ENCODE results near the gene GLRA3. TPM values are rescaled to one million over a fixed set of nuclear protein-coding genes. Genes with fewer than 3 reads are reported as not detected.

The GLRA3 gene
- total and polyA plus RNA-seq, 2 donors (not counting 3 experiments of a cell fraction or from before 2014, with no cell fraction given) = not detected

DNA sequence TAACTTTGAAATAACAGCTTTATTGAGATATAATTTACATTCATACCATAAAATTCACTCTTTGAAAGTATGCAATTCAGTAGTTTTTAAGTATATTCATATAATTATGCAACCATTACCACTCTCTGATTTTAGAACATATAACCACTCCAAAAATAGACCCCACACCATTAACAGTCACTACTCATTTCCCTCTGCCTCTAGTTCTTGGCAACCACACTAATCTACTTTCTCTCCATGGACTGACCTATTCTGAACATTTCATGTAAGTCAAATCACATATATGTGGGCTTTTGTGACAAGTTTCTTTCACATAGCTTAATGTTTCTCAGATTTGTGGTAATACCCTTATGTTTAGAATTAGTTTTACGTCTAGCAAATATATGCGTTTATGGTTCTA lies 19.5 kb upstream of the GLRA3 start:
- POLR2A ChIA-PET = no interaction called here
- H4K20me1 ChIP-seq (replicated peaks; ENCODE audit: control insufficient read depth, extremely low read depth, insufficient read depth, low read length) = no peaks in the 10 kb centered on the region
- CTCF ChIA-PET = no interaction called here
- no TSS peak for BruUV-seq (replicated peaks)
- no peak overlapping the region for H3K4me3 ChIP-seq (replicated peaks in 1 of 3; ENCODE audit: insufficient read depth in 1 of 3, low read depth in 1 of 3, low read length in 3 of 3)
- H3K4me2 ChIP-seq (ENCODE audit: insufficient read depth, low read length) = no peak overlapping the region
- H2AFZ ChIP-seq (ENCODE audit: low read depth, low read length) = no peak overlapping the region
- H3K9ac ChIP-seq (replicated peaks; ENCODE audit: extremely low read depth, insufficient read depth, low read length) = no peak overlapping the region
- H3K27ac ChIP-seq (ENCODE audit: insufficient read depth, low read depth, low read length) = no peak overlapping the region
- no peaks in the 10 kb centered on the region for H3K9me1 ChIP-seq (replicated peaks; ENCODE audit: control insufficient read depth, extremely low read depth, insufficient read depth, low read length)
- no peaks in the 10 kb centered on the region for H3K27me3 ChIP-seq (ENCODE audit: control insufficient read depth in 2 of 2, insufficient read depth in 2 of 2, low read length in 2 of 2)
- no peaks in the 10 kb centered on the region for H3K4me1 ChIP-seq (ENCODE audit: control insufficient read depth, extremely low read depth, insufficient read depth, low read length)
- no peaks in the 10 kb centered on the region for H3K9me3 ChIP-seq (replicated peaks; ENCODE audit: control insufficient read depth, insufficient read depth, low read length)
- no peaks in the 10 kb centered on the region for H3K79me2 ChIP-seq (ENCODE audit: control insufficient read depth, insufficient read depth, low read length)
- DNase-seq (ENCODE audit: low read depth, low spot score) (no peak), FAIRE-seq (no peak)
- no peak for TF ChIP-seq MYC (IDR thresholded peaks at IDR 0.05; ENCODE audit: low read depth, low read length)
- dilution Hi-C loops (cut with MboI; ENCODE audit: extremely low pct_ligation_motif_present, low sequenced_read_pairs) (no loop called here), intact Hi-C loops (cut with micrococcal nuclease) (no loop called here)
- no peaks in the 10 kb centered on the region for H3K36me3 ChIP-seq (ENCODE audit: control insufficient read depth in 2 of 2, extremely low read depth in 1 of 2, insufficient read depth in 2 of 2, low read length in 2 of 2)

DNA sequence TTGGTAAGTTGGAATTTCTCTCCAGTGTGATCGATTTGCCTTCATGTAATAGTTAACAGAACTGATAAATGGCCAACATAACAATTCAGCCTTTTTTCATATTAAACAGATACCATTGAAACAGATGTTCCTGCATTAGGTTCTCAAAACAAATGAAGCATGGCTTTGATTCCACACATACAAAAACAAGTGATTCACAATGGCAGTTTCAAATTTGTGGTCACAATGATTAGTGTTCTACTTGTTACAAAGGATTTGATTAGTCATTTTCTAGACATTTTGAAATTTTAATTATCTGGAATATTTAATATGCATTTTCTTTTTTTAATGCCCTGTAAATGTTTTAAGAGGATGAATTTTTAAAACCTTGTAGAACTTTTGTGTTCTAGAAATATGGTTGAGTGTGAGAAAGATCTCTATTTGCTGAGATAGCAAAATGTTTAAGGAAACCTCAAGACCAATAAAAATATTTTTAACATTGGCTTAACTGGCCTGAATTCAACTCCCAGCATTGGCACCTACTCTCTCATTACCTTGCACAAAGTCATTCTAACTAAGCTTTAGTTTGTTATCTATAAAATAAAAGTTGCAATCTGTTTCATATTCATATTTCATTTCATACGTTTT lies 18.9 kb upstream of the GLRA3 start:
- no peak for TF ChIP-seq FOS (IDR thresholded peaks at IDR 0.05; ENCODE audit: borderline replicate concordance, insufficient read depth, low read length)
- no peak for TF ChIP-seq EZH2 (IDR thresholded peaks at IDR 0.05; ENCODE audit: borderline replicate concordance, low read depth, low read length, severe bottlenecking)
- no peak for TF ChIP-seq POLR2AphosphoS5 (IDR thresholded peaks at IDR 0.05; ENCODE audit: insufficient read depth, low read depth, low read length)
- TF ChIP-seq, protein P1, sequence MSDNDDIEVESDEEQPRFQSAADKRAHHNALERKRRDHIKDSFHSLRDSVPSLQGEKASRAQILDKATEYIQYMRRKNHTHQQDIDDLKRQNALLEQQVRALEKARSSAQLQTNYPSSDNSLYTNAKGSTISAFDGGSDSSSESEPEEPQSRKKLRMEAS (IDR thresholded peaks at IDR 0.05; ENCODE audit: insufficient read depth, insufficient read length) = no peak
- TF ChIP-seq, protein P2, sequence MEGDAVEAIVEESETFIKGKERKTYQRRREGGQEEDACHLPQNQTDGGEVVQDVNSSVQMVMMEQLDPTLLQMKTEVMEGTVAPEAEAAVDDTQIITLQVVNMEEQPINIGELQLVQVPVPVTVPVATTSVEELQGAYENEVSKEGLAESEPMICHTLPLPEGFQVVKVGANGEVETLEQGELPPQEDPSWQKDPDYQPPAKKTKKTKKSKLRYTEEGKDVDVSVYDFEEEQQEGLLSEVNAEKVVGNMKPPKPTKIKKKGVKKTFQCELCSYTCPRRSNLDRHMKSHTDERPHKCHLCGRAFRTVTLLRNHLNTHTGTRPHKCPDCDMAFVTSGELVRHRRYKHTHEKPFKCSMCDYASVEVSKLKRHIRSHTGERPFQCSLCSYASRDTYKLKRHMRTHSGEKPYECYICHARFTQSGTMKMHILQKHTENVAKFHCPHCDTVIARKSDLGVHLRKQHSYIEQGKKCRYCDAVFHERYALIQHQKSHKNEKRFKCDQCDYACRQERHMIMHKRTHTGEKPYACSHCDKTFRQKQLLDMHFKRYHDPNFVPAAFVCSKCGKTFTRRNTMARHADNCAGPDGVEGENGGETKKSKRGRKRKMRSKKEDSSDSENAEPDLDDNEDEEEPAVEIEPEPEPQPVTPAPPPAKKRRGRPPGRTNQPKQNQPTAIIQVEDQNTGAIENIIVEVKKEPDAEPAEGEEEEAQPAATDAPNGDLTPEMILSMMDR (IDR thresholded peaks at IDR 0.05; ENCODE audit: extremely low read depth in 1 of 2, insufficient read depth in 1 of 2, low read depth in 1 of 2, low read length in 2 of 2) = no peak
- no peak for TF ChIP-seq MYC (IDR thresholded peaks at IDR 0.05; ENCODE audit: low read depth, low read length)
- no peak for TF ChIP-seq GATA2 (IDR thresholded peaks at IDR 0.05; ENCODE audit: insufficient read depth, insufficient read length, low read depth, low read length)
- TF ChIP-seq JUN (IDR thresholded peaks at IDR 0.05; ENCODE audit: borderline replicate concordance, insufficient read depth, insufficient read length, low read depth) = no peak
- TF ChIP-seq POLR2A (IDR thresholded peaks at IDR 0.05; ENCODE audit: low read depth, low read length) = no peak
- no peaks in the 10 kb centered on the region for H3K4me1 ChIP-seq (ENCODE audit: control insufficient read depth, extremely low read depth, insufficient read depth, low read length)
- no peak overlapping the region for H3K4me2 ChIP-seq (ENCODE audit: insufficient read depth, low read length)
- no peaks in the 10 kb centered on the region for H3K27me3 ChIP-seq (ENCODE audit: control insufficient read depth in 2 of 2, insufficient read depth in 2 of 2, low read length in 2 of 2)
- no peak overlapping the region for H3K27ac ChIP-seq (ENCODE audit: insufficient read depth, low read depth, low read length)
- H4K20me1 ChIP-seq (replicated peaks; ENCODE audit: control insufficient read depth, extremely low read depth, insufficient read depth, low read length) = no peaks in the 10 kb centered on the region
- H3K36me3 ChIP-seq (ENCODE audit: control insufficient read depth in 2 of 2, extremely low read depth in 1 of 2, insufficient read depth in 2 of 2, low read length in 2 of 2) = no peaks in the 10 kb centered on the region
- DNase-seq (ENCODE audit: low read depth, low spot score) (no peak), FAIRE-seq (no peak)
- no peaks in the 10 kb centered on the region for H3K9me1 ChIP-seq (replicated peaks; ENCODE audit: control insufficient read depth, extremely low read depth, insufficient read depth, low read length)
- intact Hi-C loops (cut with micrococcal nuclease) (no loop called here), dilution Hi-C loops (cut with MboI; ENCODE audit: extremely low pct_ligation_motif_present, low sequenced_read_pairs) (no loop called here)
- BruUV-seq (replicated peaks) = no TSS peak
- ChIA-PET CTCF (no interaction called here), POLR2A (no interaction called here)
- H3K9me3 ChIP-seq (replicated peaks; ENCODE audit: control insufficient read depth, insufficient read depth, low read length) = no peaks in the 10 kb centered on the region
- H3K4me3 ChIP-seq (replicated peaks in 1 of 3; ENCODE audit: insufficient read depth in 1 of 3, low read depth in 1 of 3, low read length in 3 of 3) = no peak overlapping the region
- H3K79me2 ChIP-seq (ENCODE audit: control insufficient read depth, insufficient read depth, low read length) = no peaks in the 10 kb centered on the region
- no peak overlapping the region for H2AFZ ChIP-seq (ENCODE audit: low read depth, low read length)
- H3K9ac ChIP-seq (replicated peaks; ENCODE audit: extremely low read depth, insufficient read depth, low read length) = no peak overlapping the region
